ENCODE results near the gene ZFX. TPM values are rescaled to one million over a fixed set of nuclear protein-coding genes. Genes with fewer than 3 reads are reported as not detected.

Gene ZFX
- total RNA-seq, 1 donor from 2014 or later = 32.8 TPM

DNA sequence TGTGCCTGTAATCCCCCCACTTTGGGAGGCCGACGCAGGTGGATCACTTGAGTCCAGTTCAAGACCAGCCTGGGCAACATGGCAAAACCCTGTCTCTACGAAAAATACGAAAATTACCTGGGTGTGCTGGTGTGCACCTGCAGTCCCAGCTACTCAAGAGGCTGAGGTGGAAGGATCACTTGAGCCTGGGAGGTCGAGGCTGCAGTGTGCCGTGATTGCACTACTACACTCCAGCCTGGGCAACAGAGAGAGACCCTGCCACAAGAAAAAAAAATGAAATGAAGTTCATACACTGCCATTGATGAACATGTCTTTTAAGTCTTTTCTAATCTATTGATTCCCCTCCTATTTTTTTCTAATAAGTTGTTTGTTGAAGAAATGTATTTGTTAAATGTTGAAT lies 5.0 kb upstream of the ZFX start:
- TF ChIP-seq, protein P1, sequence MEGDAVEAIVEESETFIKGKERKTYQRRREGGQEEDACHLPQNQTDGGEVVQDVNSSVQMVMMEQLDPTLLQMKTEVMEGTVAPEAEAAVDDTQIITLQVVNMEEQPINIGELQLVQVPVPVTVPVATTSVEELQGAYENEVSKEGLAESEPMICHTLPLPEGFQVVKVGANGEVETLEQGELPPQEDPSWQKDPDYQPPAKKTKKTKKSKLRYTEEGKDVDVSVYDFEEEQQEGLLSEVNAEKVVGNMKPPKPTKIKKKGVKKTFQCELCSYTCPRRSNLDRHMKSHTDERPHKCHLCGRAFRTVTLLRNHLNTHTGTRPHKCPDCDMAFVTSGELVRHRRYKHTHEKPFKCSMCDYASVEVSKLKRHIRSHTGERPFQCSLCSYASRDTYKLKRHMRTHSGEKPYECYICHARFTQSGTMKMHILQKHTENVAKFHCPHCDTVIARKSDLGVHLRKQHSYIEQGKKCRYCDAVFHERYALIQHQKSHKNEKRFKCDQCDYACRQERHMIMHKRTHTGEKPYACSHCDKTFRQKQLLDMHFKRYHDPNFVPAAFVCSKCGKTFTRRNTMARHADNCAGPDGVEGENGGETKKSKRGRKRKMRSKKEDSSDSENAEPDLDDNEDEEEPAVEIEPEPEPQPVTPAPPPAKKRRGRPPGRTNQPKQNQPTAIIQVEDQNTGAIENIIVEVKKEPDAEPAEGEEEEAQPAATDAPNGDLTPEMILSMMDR (IDR thresholded peaks at IDR 0.05; ENCODE audit: borderline replicate concordance) = no peak
- H3K4me3 ChIP-seq = no peak overlapping the region
- intact Hi-C loops (cut with micrococcal nuclease) = no loop called here

DNA sequence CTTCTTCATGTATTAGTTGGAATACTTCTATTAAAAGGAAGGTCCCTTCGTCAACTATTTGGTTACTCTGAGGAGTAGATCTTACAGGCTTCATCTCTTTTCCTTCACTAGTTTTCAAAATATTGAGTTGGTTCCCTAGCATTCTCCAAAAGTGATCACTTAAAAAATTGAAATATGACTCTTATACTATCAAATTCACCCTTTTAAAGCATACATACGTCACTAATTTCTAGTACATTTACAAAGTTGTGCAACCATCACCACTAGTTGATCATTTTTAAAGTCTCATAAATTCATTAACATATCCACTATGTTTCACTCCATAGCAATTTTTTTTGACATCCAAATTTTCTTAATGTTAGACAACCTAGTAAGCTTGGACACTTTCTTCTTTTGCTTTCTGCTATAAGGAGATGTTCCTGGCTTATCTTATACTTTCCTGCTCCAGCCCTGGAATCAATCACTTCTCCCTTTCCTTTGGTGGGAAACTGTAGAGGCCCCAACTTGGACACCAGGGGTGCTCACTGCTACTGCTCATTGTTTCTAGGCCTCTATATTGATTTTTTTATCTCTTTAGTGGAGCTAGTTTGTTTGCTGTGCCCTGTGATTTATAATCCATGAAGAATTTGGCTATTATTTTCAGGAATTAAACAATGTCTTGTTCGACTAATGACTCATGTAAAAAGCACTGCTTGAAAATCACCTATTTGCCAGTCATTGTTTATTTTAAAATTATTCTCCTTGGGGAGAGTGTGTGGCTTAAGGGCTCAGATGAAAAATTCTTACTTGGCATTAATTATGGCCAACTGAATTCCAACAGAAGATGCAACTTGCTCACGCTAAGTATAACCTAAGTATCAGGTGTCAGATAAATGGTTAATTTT lies 4.0 kb upstream of the ZFX start:
- no peak overlapping the region for H3K4me3 ChIP-seq
- intact Hi-C loops (cut with micrococcal nuclease) = no loop called here
- no peak for DNase-seq
- H3K9me3 ChIP-seq (replicated peaks) = no peaks in the 10 kb centered on the region
- H3K27ac ChIP-seq (replicated peaks) = peak overlapping the region; percentile 96
- no peaks in the 10 kb centered on the region for H3K36me3 ChIP-seq
- TF ChIP-seq, protein P1 (IDR thresholded peaks at IDR 0.05; ENCODE audit: borderline replicate concordance) = no peak
- peaks cover 20% of the 10 kb centered on the region for H3K4me1 ChIP-seq
- H3K27me3 ChIP-seq (ENCODE audit: low read depth) = no peaks in the 10 kb centered on the region

More for the DNA sequence above, 5.0 kb upstream of the ZFX start:
- Histone ChIP-seq H3K27me3 (ENCODE audit: low read depth) (no peaks in the 10 kb centered on the region), H3K36me3 (no peaks in the 10 kb centered on the region), H3K4me1 (peaks cover 20% of the 10 kb centered on the region), H3K27ac (replicated peaks) (no peak overlapping the region), H3K9me3 (replicated peaks) (no peaks in the 10 kb centered on the region)
- no peak for DNase-seq

DNA sequence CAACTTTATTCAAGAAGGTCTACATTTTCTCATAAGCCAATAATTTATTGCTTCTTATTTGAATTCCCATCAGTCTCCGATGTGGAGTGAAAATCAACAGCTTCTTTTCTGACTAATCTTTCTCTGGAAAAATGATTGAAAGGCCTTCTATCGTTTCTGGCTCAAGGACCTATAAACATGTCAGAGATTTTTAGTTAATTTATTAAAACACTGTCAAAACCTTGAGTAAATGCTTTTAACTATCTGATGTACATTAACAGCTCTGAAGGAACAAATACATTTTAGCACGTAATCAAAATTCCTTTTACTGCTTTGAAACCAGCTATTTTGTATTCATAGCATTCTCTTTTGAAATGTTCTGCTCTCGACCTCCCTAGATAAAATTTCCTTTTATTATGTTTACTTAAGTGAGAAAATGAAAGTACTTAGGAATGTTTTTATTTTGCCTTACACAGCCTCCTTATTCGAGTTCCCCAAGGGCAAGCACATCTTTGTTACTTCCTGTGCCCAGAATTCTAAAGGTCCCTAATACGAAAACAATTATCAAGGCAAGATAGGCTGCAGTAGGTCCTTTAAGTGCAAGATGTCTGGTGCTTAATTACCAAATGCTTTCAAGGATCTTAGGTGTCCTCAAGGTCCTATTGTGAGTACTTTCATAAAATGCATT lies 3.1 kb upstream of the ZFX start:
- Histone ChIP-seq H3K27me3 (ENCODE audit: low read depth) (no peaks in the 10 kb centered on the region), H3K4me3 (peak overlapping the region; percentile 35), H3K4me1 (peaks cover 26% of the 10 kb centered on the region), H3K9me3 (replicated peaks) (no peaks in the 10 kb centered on the region), H3K27ac (replicated peaks) (peak overlapping the region; percentile 96), H3K36me3 (no peaks in the 10 kb centered on the region)
- intact Hi-C loops (cut with micrococcal nuclease) = no loop called here
- no peak for DNase-seq
- TF ChIP-seq, protein P1 (IDR thresholded peaks at IDR 0.05; ENCODE audit: borderline replicate concordance) = no peak

DNA sequence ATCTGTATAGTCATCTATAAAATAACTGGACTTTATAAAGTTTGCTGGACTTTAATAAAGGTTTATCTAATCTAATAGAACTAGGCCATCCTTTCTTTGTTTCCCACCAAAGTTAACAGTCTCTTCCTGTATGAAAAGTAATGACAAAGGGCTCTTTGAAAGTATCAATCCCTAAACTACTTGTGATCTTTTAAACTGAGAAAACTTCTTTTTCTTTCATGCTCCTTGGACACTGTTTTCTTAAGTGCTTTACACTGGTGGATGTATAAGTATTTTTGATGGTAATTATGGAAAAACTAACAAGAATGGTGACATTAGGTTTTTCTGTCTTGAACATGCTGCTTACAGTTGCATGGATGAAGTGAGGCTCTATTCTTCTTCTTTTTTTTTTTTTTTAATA lies 2.4 kb upstream of the ZFX start:
- Histone ChIP-seq H3K4me3 (no peak overlapping the region), H3K9me3 (replicated peaks) (no peaks in the 10 kb centered on the region), H3K4me1 (peaks cover 33% of the 10 kb centered on the region), H3K27me3 (ENCODE audit: low read depth) (no peaks in the 10 kb centered on the region), H3K27ac (replicated peaks) (peak overlapping the region; percentile 96), H3K36me3 (no peaks in the 10 kb centered on the region)
- intact Hi-C loops (cut with micrococcal nuclease) = no loop called here
- TF ChIP-seq, protein P1 (IDR thresholded peaks at IDR 0.05; ENCODE audit: borderline replicate concordance) = no peak
- DNase-seq = no peak

DNA sequence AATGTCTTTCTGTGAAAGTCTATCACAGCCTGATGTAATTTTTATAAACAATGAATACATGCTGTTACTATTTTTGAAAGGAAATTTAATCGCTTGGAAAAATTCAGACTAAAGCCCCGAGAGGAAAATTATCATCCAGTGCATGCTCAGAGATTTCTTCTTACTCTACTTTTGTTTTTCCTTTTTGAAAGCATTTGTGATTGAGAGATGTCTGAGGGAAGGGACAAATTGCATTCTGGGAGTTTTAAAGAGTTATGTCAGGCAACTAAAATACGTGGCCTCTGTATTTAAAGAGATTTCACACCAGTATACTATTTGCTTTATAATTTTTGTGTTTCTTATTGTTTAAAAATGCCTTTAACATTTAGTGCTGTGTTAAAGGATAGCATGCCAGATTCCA lies 1.4 kb upstream of the ZFX start:
- peaks cover 43% of the 10 kb centered on the region for H3K4me1 ChIP-seq
- H3K27ac ChIP-seq (replicated peaks) = peak overlapping the region; percentile 96
- peak overlapping the region; percentile 80 for H3K4me3 ChIP-seq
- H3K9me3 ChIP-seq (replicated peaks) = no peaks in the 10 kb centered on the region
- TF ChIP-seq, protein P1 (IDR thresholded peaks at IDR 0.05; ENCODE audit: borderline replicate concordance) = no peak
- H3K36me3 ChIP-seq = no peaks in the 10 kb centered on the region
- intact Hi-C loops (cut with micrococcal nuclease) = no loop called here
- no peak for DNase-seq
- H3K27me3 ChIP-seq (ENCODE audit: low read depth) = no peaks in the 10 kb centered on the region
